GM12878 (cell line): ENCODE results near the gene OLFML2A.

Experiments used
- BRCA1 ChIP-seq: IDR thresholded peaks from 2 replicates; pipeline ENCODE4 v1.6.1; 2011; ENCODE audit warnings: low read depth, low read length, improper control_type of control experiment
- CREB1 ChIP-seq: IDR thresholded peaks from 2 replicates; pipeline ENCODE4 v1.6.1; 2012; ENCODE audit warnings: low read depth, mild to moderate bottlenecking, inconsistent platforms
- FOXK2 ChIP-seq: fragments of 450-650 bp; IDR thresholded peaks from 2 replicates; pipeline ENCODE4 v1.6.1; 2017; ENCODE audit warnings: mild to moderate bottlenecking, moderate library complexity
- GABPA ChIP-seq: IDR thresholded peaks from 2 replicates; pipeline ENCODE4 v1.6.1; 2014; ENCODE audit warnings: antibody characterized with exemption, low read depth, mild to moderate bottlenecking, inconsistent platforms
- NFIC ChIP-seq: IDR thresholded peaks from 2 replicates; pipeline ENCODE4 v1.6.1; 2012; ENCODE audit warnings: low read depth, mild to moderate bottlenecking, inconsistent platforms, low read length, moderate library complexity
- NR2C2 ChIP-seq: IDR thresholded peaks from 2 replicates; pipeline ENCODE4 v1.6.1; 2011; ENCODE audit warnings: borderline replicate concordance, low read depth; ENCODE audit not compliant: control insufficient read depth, insufficient read length
- NR2F1 ChIP-seq: fragments of 450-650 bp; conservative IDR thresholded peaks from 2 replicates; pipeline ENCODE4 v1.6.1; 2017; ENCODE audit warnings: mild to moderate bottlenecking
- YY1 ChIP-seq: IDR thresholded peaks from 2 replicates; pipeline ENCODE4 v1.6.1; 2011; ENCODE audit warnings: low read depth, mild to moderate bottlenecking, low read length
- ZNF24 ChIP-seq: fragments of 450-650 bp; IDR thresholded peaks from 2 replicates; pipeline ENCODE4 v1.6.1; 2017; ENCODE audit warnings: antibody characterized with exemption, mild to moderate bottlenecking
- TF ChIP-seq, protein P1 (sequence below): fragments of 450-650 bp; formaldehyde crosslinking; IDR thresholded peaks from 2 replicates; pipeline ENCODE4 v1.4.0; 2020; ENCODE audit warnings: mild to moderate bottlenecking, moderate library complexity
- TF ChIP-seq, protein P2 (sequence below): IDR thresholded peaks from 2 replicates; pipeline ENCODE4 v1.6.1; 2012; ENCODE audit warnings: low read length, inconsistent platforms
- TF ChIP-seq, protein P3 (sequence below): fragments of 150-350 bp; IDR thresholded peaks from 2 replicates; pipeline ENCODE4 v1.6.1; 2016; ENCODE audit warnings: low read depth, low read length

DNA sequence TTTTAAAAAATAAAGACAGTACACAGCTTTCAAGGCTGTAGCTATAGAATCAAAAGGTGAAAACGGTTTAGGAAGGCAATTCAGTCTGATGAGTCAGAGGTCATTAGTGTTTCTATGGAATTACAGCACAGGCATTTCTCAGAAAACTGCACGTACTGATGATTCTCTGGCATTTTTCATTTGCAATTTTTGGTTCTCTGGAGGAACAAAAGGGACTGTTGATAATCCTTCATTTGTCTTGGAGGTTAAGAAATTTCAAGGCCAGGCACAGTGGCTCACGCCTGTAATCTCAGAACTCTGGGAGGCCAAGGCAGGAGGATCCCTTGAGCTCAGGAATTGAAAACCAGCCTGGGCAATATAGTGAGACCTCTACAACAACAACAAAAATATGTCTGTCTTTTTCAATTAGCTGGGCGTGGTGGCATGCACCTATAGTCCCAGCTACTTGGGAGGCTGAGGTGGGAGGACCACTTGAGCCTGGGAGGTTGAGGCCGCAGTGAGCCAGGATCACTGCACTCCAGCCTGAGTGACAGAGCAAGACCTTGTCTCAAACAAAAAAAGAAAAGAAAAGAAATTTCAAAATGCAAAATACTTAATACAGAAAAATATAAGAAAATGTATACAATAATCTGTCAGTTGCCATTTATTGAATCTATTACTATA lies 33.1 kb upstream of the OLFML2A start:
- TF ChIP-seq, protein P1, sequence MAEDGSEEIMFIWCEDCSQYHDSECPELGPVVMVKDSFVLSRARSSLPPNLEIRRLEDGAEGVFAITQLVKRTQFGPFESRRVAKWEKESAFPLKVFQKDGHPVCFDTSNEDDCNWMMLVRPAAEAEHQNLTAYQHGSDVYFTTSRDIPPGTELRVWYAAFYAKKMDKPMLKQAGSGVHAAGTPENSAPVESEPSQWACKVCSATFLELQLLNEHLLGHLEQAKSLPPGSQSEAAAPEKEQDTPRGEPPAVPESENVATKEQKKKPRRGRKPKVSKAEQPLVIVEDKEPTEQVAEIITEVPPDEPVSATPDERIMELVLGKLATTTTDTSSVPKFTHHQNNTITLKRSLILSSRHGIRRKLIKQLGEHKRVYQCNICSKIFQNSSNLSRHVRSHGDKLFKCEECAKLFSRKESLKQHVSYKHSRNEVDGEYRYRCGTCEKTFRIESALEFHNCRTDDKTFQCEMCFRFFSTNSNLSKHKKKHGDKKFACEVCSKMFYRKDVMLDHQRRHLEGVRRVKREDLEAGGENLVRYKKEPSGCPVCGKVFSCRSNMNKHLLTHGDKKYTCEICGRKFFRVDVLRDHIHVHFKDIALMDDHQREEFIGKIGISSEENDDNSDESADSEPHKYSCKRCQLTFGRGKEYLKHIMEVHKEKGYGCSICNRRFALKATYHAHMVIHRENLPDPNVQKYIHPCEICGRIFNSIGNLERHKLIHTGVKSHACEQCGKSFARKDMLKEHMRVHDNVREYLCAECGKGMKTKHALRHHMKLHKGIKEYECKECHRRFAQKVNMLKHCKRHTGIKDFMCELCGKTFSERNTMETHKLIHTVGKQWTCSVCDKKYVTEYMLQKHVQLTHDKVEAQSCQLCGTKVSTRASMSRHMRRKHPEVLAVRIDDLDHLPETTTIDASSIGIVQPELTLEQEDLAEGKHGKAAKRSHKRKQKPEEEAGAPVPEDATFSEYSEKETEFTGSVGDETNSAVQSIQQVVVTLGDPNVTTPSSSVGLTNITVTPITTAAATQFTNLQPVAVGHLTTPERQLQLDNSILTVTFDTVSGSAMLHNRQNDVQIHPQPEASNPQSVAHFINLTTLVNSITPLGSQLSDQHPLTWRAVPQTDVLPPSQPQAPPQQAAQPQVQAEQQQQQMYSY, result no peak
- TF ChIP-seq NR2C2 (no peak), NR2F1 (no peak), BRCA1 (no peak), ZNF24 (no peak), GABPA (no peak), CREB1 (no peak), FOXK2 (no peak), NFIC (no peak), YY1 (no peak)
- TF ChIP-seq, protein P2, sequence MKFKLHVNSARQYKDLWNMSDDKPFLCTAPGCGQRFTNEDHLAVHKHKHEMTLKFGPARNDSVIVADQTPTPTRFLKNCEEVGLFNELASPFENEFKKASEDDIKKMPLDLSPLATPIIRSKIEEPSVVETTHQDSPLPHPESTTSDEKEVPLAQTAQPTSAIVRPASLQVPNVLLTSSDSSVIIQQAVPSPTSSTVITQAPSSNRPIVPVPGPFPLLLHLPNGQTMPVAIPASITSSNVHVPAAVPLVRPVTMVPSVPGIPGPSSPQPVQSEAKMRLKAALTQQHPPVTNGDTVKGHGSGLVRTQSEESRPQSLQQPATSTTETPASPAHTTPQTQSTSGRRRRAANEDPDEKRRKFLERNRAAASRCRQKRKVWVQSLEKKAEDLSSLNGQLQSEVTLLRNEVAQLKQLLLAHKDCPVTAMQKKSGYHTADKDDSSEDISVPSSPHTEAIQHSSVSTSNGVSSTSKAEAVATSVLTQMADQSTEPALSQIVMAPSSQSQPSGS, result no peak
- TF ChIP-seq, protein P3, sequence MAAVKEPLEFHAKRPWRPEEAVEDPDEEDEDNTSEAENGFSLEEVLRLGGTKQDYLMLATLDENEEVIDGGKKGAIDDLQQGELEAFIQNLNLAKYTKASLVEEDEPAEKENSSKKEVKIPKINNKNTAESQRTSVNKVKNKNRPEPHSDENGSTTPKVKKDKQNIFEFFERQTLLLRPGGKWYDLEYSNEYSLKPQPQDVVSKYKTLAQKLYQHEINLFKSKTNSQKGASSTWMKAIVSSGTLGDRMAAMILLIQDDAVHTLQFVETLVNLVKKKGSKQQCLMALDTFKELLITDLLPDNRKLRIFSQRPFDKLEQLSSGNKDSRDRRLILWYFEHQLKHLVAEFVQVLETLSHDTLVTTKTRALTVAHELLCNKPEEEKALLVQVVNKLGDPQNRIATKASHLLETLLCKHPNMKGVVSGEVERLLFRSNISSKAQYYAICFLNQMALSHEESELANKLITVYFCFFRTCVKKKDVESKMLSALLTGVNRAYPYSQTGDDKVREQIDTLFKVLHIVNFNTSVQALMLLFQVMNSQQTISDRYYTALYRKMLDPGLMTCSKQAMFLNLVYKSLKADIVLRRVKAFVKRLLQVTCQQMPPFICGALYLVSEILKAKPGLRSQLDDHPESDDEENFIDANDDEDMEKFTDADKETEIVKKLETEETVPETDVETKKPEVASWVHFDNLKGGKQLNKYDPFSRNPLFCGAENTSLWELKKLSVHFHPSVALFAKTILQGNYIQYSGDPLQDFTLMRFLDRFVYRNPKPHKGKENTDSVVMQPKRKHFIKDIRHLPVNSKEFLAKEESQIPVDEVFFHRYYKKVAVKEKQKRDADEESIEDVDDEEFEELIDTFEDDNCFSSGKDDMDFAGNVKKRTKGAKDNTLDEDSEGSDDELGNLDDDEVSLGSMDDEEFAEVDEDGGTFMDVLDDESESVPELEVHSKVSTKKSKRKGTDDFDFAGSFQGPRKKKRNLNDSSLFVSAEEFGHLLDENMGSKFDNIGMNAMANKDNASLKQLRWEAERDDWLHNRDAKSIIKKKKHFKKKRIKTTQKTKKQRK, result no peak
